C4-2B (cell line): Measurements from ENCODE around the gene VIT.

Experiments used
- ZFX ChIP-seq: fragments of 450-650 bp; IDR thresholded peaks from 2 replicates; pipeline ENCODE4 v1.6.1; 2017
- TF ChIP-seq, protein P1 (sequence below): fragments of 450-650 bp; conservative IDR thresholded peaks from 2 replicates; pipeline ENCODE4 v1.5.1; 2017; ENCODE audit warnings: mild to moderate bottlenecking

GRCh38 chr2:36859366-36859792 is 162.9 kb downstream of the VIT start:
- TF ChIP-seq, protein P1, sequence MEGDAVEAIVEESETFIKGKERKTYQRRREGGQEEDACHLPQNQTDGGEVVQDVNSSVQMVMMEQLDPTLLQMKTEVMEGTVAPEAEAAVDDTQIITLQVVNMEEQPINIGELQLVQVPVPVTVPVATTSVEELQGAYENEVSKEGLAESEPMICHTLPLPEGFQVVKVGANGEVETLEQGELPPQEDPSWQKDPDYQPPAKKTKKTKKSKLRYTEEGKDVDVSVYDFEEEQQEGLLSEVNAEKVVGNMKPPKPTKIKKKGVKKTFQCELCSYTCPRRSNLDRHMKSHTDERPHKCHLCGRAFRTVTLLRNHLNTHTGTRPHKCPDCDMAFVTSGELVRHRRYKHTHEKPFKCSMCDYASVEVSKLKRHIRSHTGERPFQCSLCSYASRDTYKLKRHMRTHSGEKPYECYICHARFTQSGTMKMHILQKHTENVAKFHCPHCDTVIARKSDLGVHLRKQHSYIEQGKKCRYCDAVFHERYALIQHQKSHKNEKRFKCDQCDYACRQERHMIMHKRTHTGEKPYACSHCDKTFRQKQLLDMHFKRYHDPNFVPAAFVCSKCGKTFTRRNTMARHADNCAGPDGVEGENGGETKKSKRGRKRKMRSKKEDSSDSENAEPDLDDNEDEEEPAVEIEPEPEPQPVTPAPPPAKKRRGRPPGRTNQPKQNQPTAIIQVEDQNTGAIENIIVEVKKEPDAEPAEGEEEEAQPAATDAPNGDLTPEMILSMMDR = no peak
- TF ChIP-seq ZFX = no peak
